RWPE1 (cell line): ENCODE measurements around the gene TERT.
"Not testable (repeated sequence)": the region's sequence is repeated elsewhere in the genome, so short reads cannot be mapped to it uniquely, and the experiment has no call there.

Experiments used
- CTCF ChIA-PET: fragments of 350-600 bp; sonication (Branson Sonifier 250); formaldehyde crosslinking; extraction: SDS; loops from one replicate; lab custom pipeline; 2021; lab: Yijun Ruan, JAX
- POLR2A ChIA-PET: fragments of 400-600 bp; formaldehyde crosslinking; extraction: SDS; loops from one replicate; lab custom pipeline; 2020; ENCODE audit warnings: antibody characterized with exemption; ENCODE audit not compliant: low non-redundant PET; lab: Yijun Ruan, JAX
- DNase-seq: peaks from one replicate; pipeline ENCODE4 v3.0.0; 2012; ENCODE audit warnings: low spot score
- H3K27ac ChIP-seq: fragments of 450-650 bp; 2 replicates; pipeline ENCODE4 v1.5.1; 2017
- TF ChIP-seq, protein P1 (sequence below): fragments of 450-650 bp; conservative IDR thresholded peaks from 2 replicates; pipeline ENCODE4 v1.5.1; 2017; ENCODE audit warnings: low read depth, mild to moderate bottlenecking

Gene TERT

DNA sequence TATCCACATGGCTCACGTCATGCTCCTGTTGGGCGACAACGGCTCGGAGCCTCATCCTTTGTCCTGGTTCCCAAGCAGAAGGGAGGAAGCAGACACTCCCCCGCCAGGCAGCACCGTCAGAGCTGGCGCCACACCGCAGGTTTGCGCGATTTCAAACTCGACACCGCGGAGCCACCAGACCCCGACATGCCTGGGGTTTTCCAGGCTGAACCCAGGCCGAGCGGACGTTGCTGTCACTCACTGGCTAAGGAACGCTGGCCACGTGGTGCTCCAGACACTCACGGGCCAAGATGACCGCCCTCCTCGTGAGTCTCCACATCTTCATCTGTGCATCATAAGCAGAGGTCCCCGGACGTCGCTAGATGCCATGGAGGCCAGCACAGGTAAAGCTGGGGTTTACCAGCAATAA lies 9.0 kb downstream of the TERT start:
- POLR2A ChIA-PET, result no interaction called here
- no peak for DNase-seq
- TF ChIP-seq, protein P1, sequence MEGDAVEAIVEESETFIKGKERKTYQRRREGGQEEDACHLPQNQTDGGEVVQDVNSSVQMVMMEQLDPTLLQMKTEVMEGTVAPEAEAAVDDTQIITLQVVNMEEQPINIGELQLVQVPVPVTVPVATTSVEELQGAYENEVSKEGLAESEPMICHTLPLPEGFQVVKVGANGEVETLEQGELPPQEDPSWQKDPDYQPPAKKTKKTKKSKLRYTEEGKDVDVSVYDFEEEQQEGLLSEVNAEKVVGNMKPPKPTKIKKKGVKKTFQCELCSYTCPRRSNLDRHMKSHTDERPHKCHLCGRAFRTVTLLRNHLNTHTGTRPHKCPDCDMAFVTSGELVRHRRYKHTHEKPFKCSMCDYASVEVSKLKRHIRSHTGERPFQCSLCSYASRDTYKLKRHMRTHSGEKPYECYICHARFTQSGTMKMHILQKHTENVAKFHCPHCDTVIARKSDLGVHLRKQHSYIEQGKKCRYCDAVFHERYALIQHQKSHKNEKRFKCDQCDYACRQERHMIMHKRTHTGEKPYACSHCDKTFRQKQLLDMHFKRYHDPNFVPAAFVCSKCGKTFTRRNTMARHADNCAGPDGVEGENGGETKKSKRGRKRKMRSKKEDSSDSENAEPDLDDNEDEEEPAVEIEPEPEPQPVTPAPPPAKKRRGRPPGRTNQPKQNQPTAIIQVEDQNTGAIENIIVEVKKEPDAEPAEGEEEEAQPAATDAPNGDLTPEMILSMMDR, result no peak
- CTCF ChIA-PET, result no interaction called here
- no peak overlapping the region for H3K27ac ChIP-seq

- CTCF ChIA-PET, result interaction anchor here (0.7 to 1.2 kb wide), 2 partner anchors 77 to 153 kb away, joined by 3 to 8 read pairs; no protein-coding TSS in a partner anchor
- POLR2A ChIA-PET, result no interaction called here
- TF ChIP-seq, protein P1, result no peak
These were observed 9.7 kb downstream of the TERT start for GRCh38 chr5:1285141-1285540.

DNA sequence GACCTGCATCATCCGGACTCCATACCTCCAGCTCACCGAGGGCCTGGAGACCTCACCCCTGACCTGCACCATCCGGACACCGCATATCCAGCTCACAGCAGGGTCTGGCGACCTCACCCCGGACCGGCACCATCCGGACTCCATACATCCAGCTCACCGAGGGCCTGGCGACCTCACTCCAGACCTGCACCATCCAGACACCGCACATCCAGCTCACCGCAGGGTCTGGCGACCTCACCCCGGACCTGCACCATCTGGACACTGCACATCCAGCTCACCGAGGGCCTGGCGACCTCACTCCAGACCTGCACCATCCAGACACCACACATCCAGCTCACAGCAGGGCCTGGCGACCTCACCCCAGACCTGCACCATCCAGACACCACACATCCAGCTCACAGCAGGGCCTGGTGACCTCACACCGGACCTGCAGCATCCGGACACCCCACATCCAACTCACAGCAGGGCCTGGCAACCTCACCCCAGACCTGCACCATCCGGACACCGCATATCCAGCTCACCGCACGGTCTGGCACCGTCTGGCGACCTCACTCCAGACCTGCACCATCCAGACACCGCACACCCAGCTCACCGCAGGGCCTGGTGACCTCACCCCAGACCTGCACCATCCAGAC lies 10.4 kb downstream of the TERT start:
- ChIA-PET POLR2A (interaction anchor here (0.7 kb wide), 1 partner anchor 64 kb away, joined by 5 read pairs; no protein-coding TSS in a partner anchor), CTCF (interaction anchor here (0.7 to 1.2 kb wide), 2 partner anchors 76 to 153 kb away, joined by 3 to 8 read pairs; no protein-coding TSS in a partner anchor)
- not testable (repeated sequence) for H3K27ac ChIP-seq, DNase-seq

More at GRCh38 chr5:1285141-1285540, 9.7 kb downstream of the TERT start:
- H3K27ac ChIP-seq, result no peak overlapping the region
- DNase-seq, result no peak

GRCh38 chr5:1283729-1284041 lies 11.2 kb downstream of the TERT start:
- H3K27ac ChIP-seq, DNase-seq, CTCF ChIA-PET: not testable (repeated sequence)
- POLR2A ChIA-PET, result interaction anchor here (0.7 kb wide), 1 partner anchor 65 kb away, joined by 5 read pairs; no protein-coding TSS in a partner anchor

- POLR2A ChIA-PET, H3K27ac ChIP-seq, DNase-seq, CTCF ChIA-PET: not testable (repeated sequence)
These were observed 11.7 kb downstream of the TERT start for GRCh38 chr5:1282993-1283728.

GRCh38 chr5:1282131-1282992 lies 12.5 kb downstream of the TERT start:
- ChIA-PET CTCF (interaction anchor here (0.6 to 0.7 kb wide), 2 partner anchors 16 to 43 kb away, joined by 3 to 4 read pairs; no protein-coding TSS in a partner anchor), POLR2A (no interaction called here)
- TF ChIP-seq, protein P1, result no peak
- H3K27ac ChIP-seq, result peak overlapping the region; percentile 82
- peak; percentile 70 for DNase-seq

- TF ChIP-seq, protein P1, result no peak
- POLR2A ChIA-PET, result no interaction called here
- peak overlapping the region; percentile 82 for H3K27ac ChIP-seq
- CTCF ChIA-PET, result interaction anchor here (0.6 to 0.7 kb wide), 2 partner anchors 15 to 41 kb away, joined by 3 to 4 read pairs; no protein-coding TSS in a partner anchor
- no peak for DNase-seq
These were observed 13.6 kb downstream of the TERT start for GRCh38 chr5:1281038-1281882.
